Stimulated activated naive CD8-positive, alpha-beta T cell treated with anti-CD3 and anti-CD28 coated beads, Interleukin-15, Interleukin-2, amounts not matched to agents 100 ng/mL and 50 ng/mL, for 24 hours (primary cell): ENCODE measurements around the gene SERPINC1.
"Not testable (repeated sequence)": the region's sequence is repeated elsewhere in the genome, so short reads cannot be mapped to it uniquely, and the experiment has no call there.

Source experiments
- H3K27ac Mint-ChIP-seq: one replicate; pipeline ENCODE4 v1.8.0; 2021; ENCODE audit warnings: mild to moderate bottlenecking, mixed read lengths
- H3K27me3 Mint-ChIP-seq: one replicate; pipeline ENCODE4 v1.8.0; 2021; ENCODE audit warnings: mixed read lengths
- H3K36me3 Mint-ChIP-seq: one replicate; pipeline ENCODE4 v1.8.0; 2021; ENCODE audit warnings: low read depth, mixed read lengths
- H3K4me1 Mint-ChIP-seq: one replicate; pipeline ENCODE4 v1.8.0; 2021; ENCODE audit warnings: low read depth, mixed read lengths
- H3K4me3 Mint-ChIP-seq: one replicate; pipeline ENCODE4 v1.8.0; 2021; ENCODE audit warnings: mild to moderate bottlenecking, mixed read lengths
- H3K9me3 Mint-ChIP-seq: one replicate; pipeline ENCODE4 v1.8.0; 2021; ENCODE audit warnings: mixed read lengths

Gene SERPINC1

GRCh38 chr1:173917149-173917548 lies at the start of gene SERPINC1:
SERPINC1 (minus strand) TSS chr1:173917327; CDS start chr1:173917259, 68 bp downstream.
- Mint-ChIP-seq H3K36me3 (no peaks in the 10 kb centered on the region), H3K4me1 (no peaks in the 10 kb centered on the region), H3K27me3 (no peaks in the 10 kb centered on the region), H3K4me3 (no peak within 1 kb of the TSS), H3K9me3 (no peaks in the 10 kb centered on the region), H3K27ac (no peak within 1 kb of the TSS)

GRCh38 chr1:173965896-173966295 lies 48.8 kb upstream of the SERPINC1 start:
- not testable (repeated sequence) for H3K4me1 Mint-ChIP-seq, H3K27me3 Mint-ChIP-seq, H3K4me3 Mint-ChIP-seq, H3K9me3 Mint-ChIP-seq, H3K27ac Mint-ChIP-seq
- peaks cover 52% of the 10 kb centered on the region for H3K36me3 Mint-ChIP-seq

GRCh38 chr1:173963477-173963876 lies 46.4 kb upstream of the SERPINC1 start:
- H3K4me1 Mint-ChIP-seq: no peaks in the 10 kb centered on the region
- no peaks in the 10 kb centered on the region for H3K27me3 Mint-ChIP-seq
- H3K27ac Mint-ChIP-seq: no peak overlapping the region
- H3K36me3 Mint-ChIP-seq: peaks cover 58% of the 10 kb centered on the region
- no peaks in the 10 kb centered on the region for H3K9me3 Mint-ChIP-seq
- H3K4me3 Mint-ChIP-seq: no peak overlapping the region

- H3K9me3 Mint-ChIP-seq: no peaks in the 10 kb centered on the region
- H3K4me1 Mint-ChIP-seq: no peaks in the 10 kb centered on the region
- no peaks in the 10 kb centered on the region for H3K27me3 Mint-ChIP-seq
- H3K27ac Mint-ChIP-seq: peak overlapping the region; percentile 69
- H3K36me3 Mint-ChIP-seq: peaks cover 50% of the 10 kb centered on the region
- H3K4me3 Mint-ChIP-seq: no peak overlapping the region
Measured at GRCh38 chr1:173960625-173961024, 43.5 kb upstream of the SERPINC1 start.

GRCh38 chr1:173954179-173954578 lies 37.1 kb upstream of the SERPINC1 start:
- Mint-ChIP-seq H3K27me3 (no peaks in the 10 kb centered on the region), H3K9me3 (no peaks in the 10 kb centered on the region), H3K4me3 (no peak overlapping the region), H3K36me3 (peaks cover 60% of the 10 kb centered on the region), H3K4me1 (peaks cover 24% of the 10 kb centered on the region), H3K27ac (no peak overlapping the region)

GRCh38 chr1:173948594-173948993 lies 31.5 kb upstream of the SERPINC1 start:
- H3K27ac Mint-ChIP-seq: no peak overlapping the region
- no peaks in the 10 kb centered on the region for H3K9me3 Mint-ChIP-seq
- H3K4me3 Mint-ChIP-seq: no peak overlapping the region
- H3K36me3 Mint-ChIP-seq: peaks cover 62% of the 10 kb centered on the region
- no peaks in the 10 kb centered on the region for H3K27me3 Mint-ChIP-seq
- peaks cover 14% of the 10 kb centered on the region for H3K4me1 Mint-ChIP-seq

GRCh38 chr1:173946380-173946921 lies 29.3 kb upstream of the SERPINC1 start:
- Mint-ChIP-seq H3K4me3 (no peak overlapping the region), H3K36me3 (peaks cover 57% of the 10 kb centered on the region)

GRCh38 chr1:173937062-173937461 lies 19.9 kb upstream of the SERPINC1 start:
- Mint-ChIP-seq H3K4me3 (no peak overlapping the region), H3K27ac (no peak overlapping the region), H3K9me3 (no peaks in the 10 kb centered on the region), H3K36me3 (peaks cover 54% of the 10 kb centered on the region), H3K4me1 (peaks cover 16% of the 10 kb centered on the region), H3K27me3 (no peaks in the 10 kb centered on the region)

More at GRCh38 chr1:173946380-173946921, 29.3 kb upstream of the SERPINC1 start:
- Mint-ChIP-seq H3K27me3 (no peaks in the 10 kb centered on the region), H3K9me3 (no peaks in the 10 kb centered on the region), H3K4me1 (no peaks in the 10 kb centered on the region), H3K27ac (no peak overlapping the region)

- Mint-ChIP-seq H3K4me3 (no peak overlapping the region), H3K9me3 (no peaks in the 10 kb centered on the region), H3K27me3 (no peaks in the 10 kb centered on the region), H3K4me1 (peaks cover 17% of the 10 kb centered on the region), H3K36me3 (peaks cover 52% of the 10 kb centered on the region), H3K27ac (peak overlapping the region; percentile 68)
Measured at GRCh38 chr1:173934440-173934839, 17.3 kb upstream of the SERPINC1 start.

- not testable (repeated sequence) for H3K4me3 Mint-ChIP-seq, H3K27me3 Mint-ChIP-seq, H3K27ac Mint-ChIP-seq, H3K9me3 Mint-ChIP-seq
- Mint-ChIP-seq H3K4me1 (peaks cover 17% of the 10 kb centered on the region), H3K36me3 (peaks cover 28% of the 10 kb centered on the region)
Measured at GRCh38 chr1:173930541-173930940, 13.4 kb upstream of the SERPINC1 start.

GRCh38 chr1:173925306-173926242 lies 8.4 kb upstream of the SERPINC1 start:
- Mint-ChIP-seq H3K9me3 (no peaks in the 10 kb centered on the region), H3K4me1 (no peaks in the 10 kb centered on the region), H3K27me3 (no peaks in the 10 kb centered on the region), H3K36me3 (no peaks in the 10 kb centered on the region), H3K27ac (no peak overlapping the region), H3K4me3 (no peak overlapping the region)

- Mint-ChIP-seq H3K4me1 (no peaks in the 10 kb centered on the region), H3K9me3 (no peaks in the 10 kb centered on the region), H3K27me3 (no peaks in the 10 kb centered on the region), H3K36me3 (no peaks in the 10 kb centered on the region), H3K27ac (no peak overlapping the region), H3K4me3 (no peak overlapping the region)
Measured at GRCh38 chr1:173920861-173921260, 3.7 kb upstream of the SERPINC1 start.

GRCh38 chr1:173917635-173918493 lies 737 bp upstream of the SERPINC1 start:
- Mint-ChIP-seq H3K36me3 (no peaks in the 10 kb centered on the region), H3K27ac (no peak overlapping the region), H3K4me3 (no peak overlapping the region), H3K27me3 (no peaks in the 10 kb centered on the region), H3K4me1 (no peaks in the 10 kb centered on the region), H3K9me3 (no peaks in the 10 kb centered on the region)

GRCh38 chr1:173916667-173917066 lies 460 bp downstream of the SERPINC1 start:
- Mint-ChIP-seq H3K4me1 (no peaks in the 10 kb centered on the region), H3K9me3 (no peaks in the 10 kb centered on the region), H3K4me3 (no peak overlapping the region), H3K36me3 (no peaks in the 10 kb centered on the region), H3K27me3 (no peaks in the 10 kb centered on the region), H3K27ac (no peak overlapping the region)

- no peaks in the 10 kb centered on the region for H3K9me3 Mint-ChIP-seq
- no peak overlapping the region for H3K27ac Mint-ChIP-seq
- H3K36me3 Mint-ChIP-seq: no peaks in the 10 kb centered on the region
- H3K4me3 Mint-ChIP-seq: no peak overlapping the region
- H3K27me3 Mint-ChIP-seq: no peaks in the 10 kb centered on the region
- no peaks in the 10 kb centered on the region for H3K4me1 Mint-ChIP-seq
Measured at GRCh38 chr1:173915596-173915995, 1.5 kb downstream of the SERPINC1 start.
